ELR (cell line): Measurements from ENCODE around the gene CCDC178.
"Not testable (repeated sequence)": the region's sequence is repeated elsewhere in the genome, so short reads cannot be mapped to it uniquely, and the experiment has no call there.

Source experiments
- DNase-seq: peaks from one replicate; pipeline ENCODE4 v3.0.0-alpha.2; 2015; ENCODE audit warnings: low read depth

The CCDC178 gene

GRCh38 chr18:33356735-33357134, 83.8 kb downstream of the CCDC178 start:
- DNase-seq, result no peak

GRCh38 chr18:33355756-33356155, 84.8 kb downstream of the CCDC178 start:
- DNase-seq, result no peak

GRCh38 chr18:33355263-33355662, 85.3 kb downstream of the CCDC178 start:
- DNase-seq, result no peak

- no peak for DNase-seq
Observed at GRCh38 chr18:33350256-33350655, 90.3 kb downstream of the CCDC178 start.

GRCh38 chr18:33339733-33340132, 100.8 kb downstream of the CCDC178 start:
- DNase-seq, result not testable (repeated sequence)

- DNase-seq, result no peak
Observed at GRCh38 chr18:33334781-33335180, 105.7 kb downstream of the CCDC178 start.

- DNase-seq, result no peak
Observed at GRCh38 chr18:33330711-33331110, 109.8 kb downstream of the CCDC178 start.

- DNase-seq, result no peak
Observed at GRCh38 chr18:33326975-33327374, 113.5 kb downstream of the CCDC178 start.

GRCh38 chr18:33317640-33318039, 122.9 kb downstream of the CCDC178 start:
- no peak for DNase-seq

- DNase-seq, result no peak
Observed at GRCh38 chr18:33316146-33316587, 124.4 kb downstream of the CCDC178 start.

- DNase-seq, result no peak
Observed at GRCh38 chr18:33307520-33307919, 133.0 kb downstream of the CCDC178 start.

- no peak for DNase-seq
Observed at GRCh38 chr18:33304277-33304676, 136.2 kb downstream of the CCDC178 start.

GRCh38 chr18:33291539-33291938, 149.0 kb downstream of the CCDC178 start:
- DNase-seq, result no peak

GRCh38 chr18:33288082-33288716, 152.3 kb downstream of the CCDC178 start:
- no peak for DNase-seq

GRCh38 chr18:33282709-33283333, 157.7 kb downstream of the CCDC178 start:
- DNase-seq, result no peak

GRCh38 chr18:33282142-33282541, 158.4 kb downstream of the CCDC178 start:
- DNase-seq, result no peak

GRCh38 chr18:33277431-33277830, 163.1 kb downstream of the CCDC178 start:
- no peak for DNase-seq

GRCh38 chr18:33275843-33276242, 164.7 kb downstream of the CCDC178 start:
- no peak for DNase-seq

- DNase-seq, result no peak
Observed at GRCh38 chr18:33270297-33270696, 170.2 kb downstream of the CCDC178 start.

GRCh38 chr18:33269223-33269622, 171.3 kb downstream of the CCDC178 start:
- no peak for DNase-seq

GRCh38 chr18:33264566-33264965, 176.0 kb downstream of the CCDC178 start:
- DNase-seq, result no peak

GRCh38 chr18:33239298-33239697, 201.2 kb downstream of the CCDC178 start:
- DNase-seq, result no peak

GRCh38 chr18:33232318-33232626, 208.2 kb downstream of the CCDC178 start:
- no peak for DNase-seq
